WTC11 (cell line): ENCODE data around the gene DGUOK. TPM values are rescaled to one million over a fixed set of nuclear protein-coding genes. Genes with fewer than 3 reads are reported as not detected.

Experiments
- ATAC-seq: fragments of 200-7000 bp; cut with Tn5 transposase; 2 replicates; pipeline ENCODE4 v1.10.0; 2021; ENCODE audit warnings: mild to moderate bottlenecking, moderate library complexity
- CTCF ChIA-PET: fragments of 300-600 bp; sonication (Branson Sonifier 250); formaldehyde crosslinking; loops from one replicate; lab custom pipeline; 2021; ENCODE audit warnings: antibody characterized with exemption; lab: Charles Lee
- POLR2A ChIA-PET: fragments of 350-600 bp; sonication (Branson Sonifier 250); formaldehyde crosslinking; loops from one replicate; lab custom pipeline; 2021; ENCODE audit warnings: antibody characterized with exemption; lab: Charles Lee
- DNase-seq: peaks from one replicate; pipeline ENCODE4 v3.0.0; 2021; ENCODE audit warnings: low spot score
- H3K27ac Mint-ChIP-seq: 2 replicates; pipeline ENCODE4 v1.8.0; 2021; ENCODE audit warnings: mixed read lengths
- H3K27me3 Mint-ChIP-seq: 2 replicates; pipeline ENCODE4 v1.8.0; 2021; ENCODE audit warnings: low read depth, mild to moderate bottlenecking, moderate library complexity, mixed read lengths
- H3K36me3 Mint-ChIP-seq: 2 replicates; pipeline ENCODE4 v1.8.0; 2021; ENCODE audit warnings: mixed read lengths
- H3K4me1 Mint-ChIP-seq: 2 replicates; pipeline ENCODE4 v1.8.0; 2022; ENCODE audit warnings: mixed read lengths
- H3K4me3 Mint-ChIP-seq: 2 replicates; pipeline ENCODE4 v1.8.0; 2021; ENCODE audit warnings: mild to moderate bottlenecking, moderate library complexity, mixed read lengths
- H3K9me3 Mint-ChIP-seq: 2 replicates; pipeline ENCODE4 v1.8.0; 2021; ENCODE audit warnings: mixed read lengths
- ARID4B ChIP-seq: sonication (generic); formaldehyde crosslinking; IDR thresholded peaks from 2 replicates; pipeline ENCODE4 v1.8.0; 2023; ENCODE audit warnings: missing genetic modification reagents, mild to moderate bottlenecking, borderline replicate concordance
- CREB1 ChIP-seq: sonication (generic); formaldehyde crosslinking; IDR thresholded peaks from 2 replicates; pipeline ENCODE4 v1.8.0; 2023; ENCODE audit warnings: mild to moderate bottlenecking, missing genetic modification reagents
- ESRRA ChIP-seq: sonication (generic); formaldehyde crosslinking; IDR thresholded peaks from 2 replicates; pipeline ENCODE4 v1.8.1; 2022; ENCODE audit warnings: mild to moderate bottlenecking, missing genetic modification reagents, borderline replicate concordance
- FOXJ3 ChIP-seq: sonication (generic); formaldehyde crosslinking; IDR thresholded peaks from 2 replicates; pipeline ENCODE4 v1.9.0; 2021; ENCODE audit warnings: missing genetic modification reagents, mild to moderate bottlenecking, borderline replicate concordance
- HMGA2 ChIP-seq: fragments of 250-450 bp; sonication (Bioruptor Pico); IDR thresholded peaks from 2 replicates; pipeline ENCODE4 v1.4.0; 2021; ENCODE audit warnings: mild to moderate bottlenecking, moderate library complexity
- MXD4 ChIP-seq: fragments of 250-450 bp; sonication (Bioruptor Pico); IDR thresholded peaks from 2 replicates; pipeline ENCODE4 v1.8.0; 2021; ENCODE audit warnings: mild to moderate bottlenecking, moderate library complexity, borderline replicate concordance
- NR2C2 ChIP-seq: sonication (generic); formaldehyde crosslinking; IDR thresholded peaks from 2 replicates; pipeline ENCODE4 v1.8.0; 2022; ENCODE audit warnings: mild to moderate bottlenecking, missing genetic modification reagents
- PREB ChIP-seq: sonication (generic); formaldehyde crosslinking; IDR thresholded peaks from 2 replicates; pipeline ENCODE4 v1.8.1; 2022; ENCODE audit warnings: mild to moderate bottlenecking, missing genetic modification reagents, moderate library complexity, borderline replicate concordance
- RELA ChIP-seq: sonication (generic); formaldehyde crosslinking; IDR thresholded peaks from 2 replicates; pipeline ENCODE4 v1.8.1; 2022; ENCODE audit warnings: missing genetic modification reagents, mild to moderate bottlenecking, borderline replicate concordance
- SP1 ChIP-seq: sonication (generic); formaldehyde crosslinking; conservative IDR thresholded peaks from 2 replicates; pipeline ENCODE4 v1.8.1; 2022; ENCODE audit warnings: missing genetic modification reagents
- STAT6 ChIP-seq: sonication (generic); formaldehyde crosslinking; conservative IDR thresholded peaks from 2 replicates; pipeline ENCODE4 v1.8.1; 2023; ENCODE audit warnings: mild to moderate bottlenecking, low read depth, missing genetic modification reagents, moderate library complexity
- TEAD1 ChIP-seq: sonication (generic); formaldehyde crosslinking; IDR thresholded peaks from 2 replicates; pipeline ENCODE4 v1.8.0; 2022; ENCODE audit warnings: mild to moderate bottlenecking, missing genetic modification reagents
- USF1 ChIP-seq: sonication (generic); formaldehyde crosslinking; IDR thresholded peaks from 2 replicates; pipeline ENCODE4 v1.8.0; 2022; ENCODE audit warnings: mild to moderate bottlenecking, missing genetic modification reagents
- ZBTB43 ChIP-seq: sonication (generic); formaldehyde crosslinking; IDR thresholded peaks from 2 replicates; pipeline ENCODE4 v1.8.1; 2023; ENCODE audit warnings: mild to moderate bottlenecking, missing genetic modification reagents
- ZNF232 ChIP-seq: sonication (generic); formaldehyde crosslinking; IDR thresholded peaks from 2 replicates; pipeline ENCODE4 v1.8.0; 2022; ENCODE audit warnings: mild to moderate bottlenecking, missing genetic modification reagents
- ZNF317 ChIP-seq: sonication (generic); formaldehyde crosslinking; IDR thresholded peaks from 2 replicates; pipeline ENCODE4 v1.8.1; 2023; ENCODE audit warnings: low read depth, mild to moderate bottlenecking, moderate library complexity, missing genetic modification reagents, borderline replicate concordance
- ZNF396 ChIP-seq: fragments of 250-450 bp; sonication (Bioruptor Pico); IDR thresholded peaks from 2 replicates; pipeline ENCODE4 v1.8.0; 2021; ENCODE audit warnings: mild to moderate bottlenecking, moderate library complexity, borderline replicate concordance
- ZNF425 ChIP-seq: fragments of 250-450 bp; sonication (Bioruptor Pico); conservative IDR thresholded peaks from 2 replicates; pipeline ENCODE4 v1.9.0; 2021; ENCODE audit warnings: mild to moderate bottlenecking
- total RNA-seq: library from RNA; stranded (reverse); gene quantifications from 3 replicates; pipeline ENCODE4 v1.2.3, GENCODE V29; 2021

Gene DGUOK
- total RNA-seq, 1 experiment from 2014 or later, result 105 TPM

- ChIA-PET POLR2A (interaction anchor here (0.5 to 0.9 kb wide), 2 partner anchors 12 to 56 kb away, joined by 3 read pairs; no protein-coding TSS in a partner anchor), CTCF (interaction anchor here (0.9 to 2.2 kb wide), 2 partner anchors 80 to 93 kb away, joined by 4 to 5 read pairs; no protein-coding TSS in a partner anchor)
- H3K27me3 Mint-ChIP-seq, result no peaks in the 10 kb centered on the region
- DNase-seq, result no peak
- H3K9me3 Mint-ChIP-seq, result no peaks in the 10 kb centered on the region
- no peaks in the 10 kb centered on the region for H3K36me3 Mint-ChIP-seq
- peaks cover 57% of the 10 kb centered on the region for H3K4me1 Mint-ChIP-seq
- H3K27ac Mint-ChIP-seq, result no peak overlapping the region
- H3K4me3 Mint-ChIP-seq, result no peak overlapping the region
- no peak for ATAC-seq
- TF ChIP-seq ZNF425 (no peak), ZNF232 (CRISPR knock-in tag) (no peak), ZNF317 (CRISPR knock-in tag) (no peak), HMGA2 (CRISPR knock-in tag) (no peak), PREB (CRISPR knock-in tag) (no peak), RELA (CRISPR knock-in tag) (no peak), ZNF396 (no peak), CREB1 (CRISPR knock-in tag) (no peak), FOXJ3 (CRISPR knock-in tag) (no peak), ZBTB43 (CRISPR knock-in tag) (no peak), SP1 (CRISPR knock-in tag) (no peak), ARID4B (CRISPR knock-in tag) (no peak)
Observed at GRCh38 chr2:74000666-74001065, 74.0 kb downstream of the DGUOK start.

GRCh38 chr2:74001121-74001520 is 74.4 kb downstream of the DGUOK start:
- ChIA-PET CTCF (interaction anchor here (2.2 kb wide), 1 partner anchor 93 kb away, joined by 5 read pairs; no protein-coding TSS in a partner anchor), POLR2A (interaction anchor here (0.9 to 2.1 kb wide), 2 partner anchors 56 to 177 kb away, joined by 3 to 8 read pairs; partner anchors contain the start of gene MOB1A)
- Mint-ChIP-seq H3K4me3 (peak overlapping the region; percentile 66), H3K27me3 (no peaks in the 10 kb centered on the region), H3K4me1 (peaks cover 60% of the 10 kb centered on the region), H3K27ac (no peak overlapping the region), H3K9me3 (no peaks in the 10 kb centered on the region), H3K36me3 (no peaks in the 10 kb centered on the region)
- DNase-seq (no peak), ATAC-seq (no peak)
- TF ChIP-seq TEAD1 (CRISPR knock-in tag) (no peak), MXD4 (CRISPR knock-in tag) (no peak), ZNF425 (no peak), FOXJ3 (CRISPR knock-in tag) (no peak), ESRRA (CRISPR knock-in tag) (no peak), STAT6 (CRISPR knock-in tag) (no peak), NR2C2 (CRISPR knock-in tag) (no peak), USF1 (CRISPR knock-in tag) (no peak)
